ENCODE measurements around the gene LCN12.
A peak's percentile ranks its signal among the peaks of the same experiment; 100 is the strongest.

Gene LCN12

DNA sequence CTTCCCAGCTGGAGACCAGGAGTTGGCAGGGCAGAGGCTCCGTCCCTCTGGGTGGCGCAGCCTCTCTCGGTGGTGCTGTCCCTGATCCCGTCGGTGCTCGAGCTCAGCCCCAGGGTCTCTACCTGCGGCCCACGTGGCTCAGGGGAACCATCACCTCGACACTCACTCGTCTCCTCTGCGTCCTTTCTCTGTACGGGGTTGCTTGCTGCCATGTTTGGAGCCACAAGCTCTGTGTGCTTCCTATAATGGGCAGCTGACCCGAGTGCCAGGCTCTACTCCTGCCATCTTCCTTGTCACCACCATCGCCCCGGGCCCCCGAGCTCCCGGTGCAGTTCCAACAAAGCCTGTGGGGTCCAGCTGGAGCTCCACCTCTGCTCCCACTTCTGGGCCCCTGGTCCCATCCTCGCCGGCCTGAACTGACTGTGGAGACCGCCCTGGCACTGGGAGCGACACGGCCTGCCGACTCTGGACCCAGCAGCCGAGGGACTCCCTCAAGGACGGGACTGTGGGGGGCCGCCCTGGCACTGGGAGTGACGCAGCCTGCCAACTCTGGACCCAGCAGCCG lies 12.6 kb upstream of the LCN12 start:
- H3K36me3 Mint-ChIP-seq (ENCODE audit: low read depth), result peaks cover 23% of the 10 kb centered on the region
- H3K27me3 Mint-ChIP-seq, result no peaks in the 10 kb centered on the region
- H3K27ac Mint-ChIP-seq, result no peak overlapping the region
- peaks cover 6% of the 10 kb centered on the region for H3K4me1 Mint-ChIP-seq (ENCODE audit: low read depth)
- H3K9me3 Mint-ChIP-seq, result no peaks in the 10 kb centered on the region
- H3K4me3 Mint-ChIP-seq, result no peak overlapping the region

DNA sequence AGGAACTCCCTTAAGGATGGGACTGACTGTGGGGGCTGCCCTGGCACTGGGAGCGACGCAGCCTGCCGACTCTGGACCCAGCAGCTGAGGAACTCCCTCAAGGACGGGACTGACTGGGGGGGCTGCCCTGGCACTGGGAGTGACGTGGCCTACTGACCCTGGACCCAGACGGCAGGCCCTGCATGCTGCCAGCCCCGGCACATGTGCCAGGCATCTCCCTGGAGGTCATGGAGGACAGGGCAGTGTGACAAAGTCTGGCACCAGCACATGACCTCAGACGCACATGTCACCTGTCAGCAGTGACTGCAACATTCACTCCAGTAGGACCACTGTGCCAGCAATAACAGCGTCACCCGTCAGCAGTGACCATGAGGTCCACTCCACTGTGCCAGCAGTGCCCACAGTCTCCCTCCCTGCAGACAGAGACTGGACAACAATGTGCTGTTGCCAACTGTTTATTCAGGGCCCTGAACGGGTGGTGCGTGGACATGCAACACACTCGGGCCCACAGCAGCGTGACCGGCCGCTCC lies 12.0 kb upstream of the LCN12 start:
- H3K27ac Mint-ChIP-seq, result no peak overlapping the region
- peaks cover 9% of the 10 kb centered on the region for H3K4me1 Mint-ChIP-seq (ENCODE audit: low read depth)
- peaks cover 23% of the 10 kb centered on the region for H3K36me3 Mint-ChIP-seq (ENCODE audit: low read depth)
- no peaks in the 10 kb centered on the region for H3K9me3 Mint-ChIP-seq
- no peak overlapping the region for H3K4me3 Mint-ChIP-seq
- no peaks in the 10 kb centered on the region for H3K27me3 Mint-ChIP-seq

DNA sequence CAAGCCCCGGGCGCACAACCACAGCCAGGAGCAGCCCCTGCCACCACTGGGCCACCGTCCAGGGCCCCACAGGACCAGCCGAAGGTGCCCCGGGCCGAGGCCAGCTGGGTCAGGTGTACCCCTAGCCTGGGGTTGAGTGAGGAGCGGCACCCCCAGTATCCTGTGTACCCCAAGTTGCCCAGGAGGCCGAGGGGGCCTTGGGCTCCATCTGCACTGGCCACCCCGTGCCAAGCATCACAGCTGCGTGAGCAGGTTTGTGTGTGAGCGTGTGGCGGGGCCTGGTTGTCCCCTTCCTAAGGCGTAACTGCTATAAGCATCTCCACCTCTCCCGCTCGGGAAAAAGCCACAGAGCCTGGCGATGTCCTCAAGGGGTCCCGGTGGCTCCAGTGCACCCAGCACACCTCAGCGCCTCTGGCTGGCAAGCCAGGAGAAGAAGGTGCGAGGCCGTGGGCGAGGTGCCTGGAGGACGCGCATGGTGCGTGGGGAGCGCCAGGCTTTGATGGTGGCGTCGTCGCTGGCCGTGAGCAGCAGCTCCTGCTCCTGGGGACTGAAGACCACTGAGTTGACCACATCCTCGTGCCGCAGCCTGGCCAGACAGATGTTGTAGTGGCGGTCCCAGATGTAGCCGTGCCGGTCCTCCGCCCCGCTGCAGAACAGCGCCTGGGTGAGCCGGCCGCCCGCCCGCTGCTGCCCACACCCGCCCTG lies 11.4 kb upstream of the LCN12 start:
- no peaks in the 10 kb centered on the region for H3K27me3 Mint-ChIP-seq
- no peak overlapping the region for H3K4me3 Mint-ChIP-seq
- peaks cover 23% of the 10 kb centered on the region for H3K36me3 Mint-ChIP-seq (ENCODE audit: low read depth)
- H3K27ac Mint-ChIP-seq, result no peak overlapping the region
- peaks cover 9% of the 10 kb centered on the region for H3K4me1 Mint-ChIP-seq (ENCODE audit: low read depth)
- no peaks in the 10 kb centered on the region for H3K9me3 Mint-ChIP-seq

DNA sequence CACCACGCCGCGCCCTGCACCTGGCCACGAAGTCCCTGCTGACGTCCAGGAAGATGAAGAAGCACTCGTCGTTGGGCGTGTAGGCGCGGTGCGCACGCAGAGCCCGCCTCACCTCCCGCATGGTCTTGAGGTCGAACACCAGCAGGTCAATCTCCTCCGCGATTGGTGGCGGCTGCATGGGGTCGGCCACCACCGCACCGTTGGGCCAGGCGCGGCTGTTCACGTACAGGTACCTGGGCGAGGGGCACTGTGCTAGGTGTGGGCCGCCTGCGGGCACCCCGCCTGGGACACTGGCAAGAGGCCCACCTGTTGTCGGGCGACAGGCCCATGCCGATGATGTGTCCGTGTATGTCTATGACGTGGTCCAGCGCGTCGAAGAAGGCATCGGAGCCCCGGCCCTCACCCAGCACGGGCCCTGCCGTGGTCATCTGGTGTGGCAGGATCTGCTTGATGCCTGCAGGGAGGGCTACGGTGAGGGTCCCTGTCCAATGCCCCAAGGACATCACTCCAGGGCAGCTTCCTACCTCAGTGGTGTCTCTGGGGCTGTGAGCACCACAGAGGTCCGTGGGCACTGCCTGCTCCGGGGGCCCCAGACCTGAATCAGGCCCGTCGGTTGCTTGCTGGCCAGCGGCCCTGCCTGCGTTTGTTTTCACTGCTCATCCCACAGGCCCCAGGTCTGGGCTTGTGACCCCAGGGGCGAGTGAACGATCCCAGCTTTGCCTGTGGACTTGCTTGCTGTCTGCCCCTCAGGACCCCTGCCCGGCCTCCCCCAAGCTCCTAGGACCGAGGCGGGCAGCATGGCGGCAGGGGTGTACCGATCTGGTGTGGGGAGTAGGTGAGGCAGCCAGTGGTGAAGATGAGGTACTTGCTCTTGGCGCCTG lies 10.6 kb upstream of the LCN12 start:
- H3K27ac Mint-ChIP-seq, result no peak overlapping the region
- H3K4me1 Mint-ChIP-seq (ENCODE audit: low read depth), result peaks cover 9% of the 10 kb centered on the region
- no peaks in the 10 kb centered on the region for H3K27me3 Mint-ChIP-seq
- H3K36me3 Mint-ChIP-seq (ENCODE audit: low read depth), result peaks cover 23% of the 10 kb centered on the region
- H3K4me3 Mint-ChIP-seq, result no peak overlapping the region
- no peaks in the 10 kb centered on the region for H3K9me3 Mint-ChIP-seq

DNA sequence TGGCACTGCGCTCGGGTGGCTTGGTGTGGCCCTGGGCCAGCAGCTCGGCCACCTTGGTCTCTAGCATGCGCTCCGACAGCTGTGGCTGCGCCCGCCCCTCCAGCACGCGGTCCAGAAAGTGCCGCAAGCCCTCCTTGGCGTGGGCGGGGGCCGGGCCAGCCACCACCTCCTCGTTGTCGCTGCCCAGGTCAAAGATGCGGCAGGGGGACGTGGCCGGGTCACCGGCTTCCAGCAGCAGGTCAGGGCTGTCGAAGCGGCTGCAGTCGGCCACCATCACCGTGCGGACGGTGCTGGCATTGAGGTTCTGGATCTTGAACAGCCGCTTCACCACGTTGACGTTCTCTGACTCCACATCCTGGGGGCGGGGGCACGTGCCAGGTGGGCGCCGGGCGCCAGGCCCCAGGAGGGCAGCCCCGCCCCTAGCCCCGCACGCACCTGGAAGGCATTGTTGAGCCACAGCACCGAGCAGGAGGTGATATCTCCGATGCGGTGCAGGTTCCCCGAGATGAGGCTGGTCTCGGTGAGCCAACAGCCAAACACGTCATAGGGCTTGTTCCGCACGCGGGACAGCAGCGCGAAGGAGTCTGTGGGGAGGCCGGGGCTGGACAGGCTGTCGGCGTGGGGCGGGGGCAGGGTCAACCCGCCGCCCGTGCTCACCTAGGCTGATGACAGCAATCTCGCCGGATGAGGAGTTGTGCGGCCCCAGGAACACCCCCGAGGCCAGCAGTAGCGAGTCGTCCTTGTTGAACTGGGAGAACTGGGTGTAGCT lies 9.8 kb upstream of the LCN12 start:
- Mint-ChIP-seq H3K36me3 (ENCODE audit: low read depth) (peaks cover 21% of the 10 kb centered on the region), H3K9me3 (no peaks in the 10 kb centered on the region), H3K27ac (no peak overlapping the region), H3K4me3 (peak overlapping the region; percentile 20), H3K27me3 (no peaks in the 10 kb centered on the region), H3K4me1 (ENCODE audit: low read depth) (peaks cover 9% of the 10 kb centered on the region)

DNA sequence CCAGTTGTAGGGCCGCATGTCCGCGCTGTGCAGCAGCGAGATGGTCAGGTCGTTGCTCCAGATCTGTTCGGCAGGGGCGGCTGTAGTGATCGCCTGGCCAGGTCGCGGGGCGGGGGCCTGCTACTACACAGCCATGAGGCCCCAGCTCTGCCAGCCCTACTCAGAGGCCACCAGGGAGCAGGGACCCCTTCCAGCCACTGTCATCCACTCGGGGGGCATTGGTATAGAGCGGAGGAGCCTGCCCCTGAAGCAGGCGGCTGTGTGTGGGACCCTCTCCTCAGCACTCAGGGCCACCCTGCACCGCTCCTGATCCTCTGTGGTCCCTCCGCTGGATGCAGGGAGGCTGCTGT lies 9.2 kb upstream of the LCN12 start:
- peaks cover 19% of the 10 kb centered on the region for H3K36me3 Mint-ChIP-seq (ENCODE audit: low read depth)
- peaks cover 9% of the 10 kb centered on the region for H3K4me1 Mint-ChIP-seq (ENCODE audit: low read depth)
- peak overlapping the region; percentile 20 for H3K4me3 Mint-ChIP-seq
- H3K27ac Mint-ChIP-seq, result no peak overlapping the region
- no peaks in the 10 kb centered on the region for H3K27me3 Mint-ChIP-seq
- H3K9me3 Mint-ChIP-seq, result no peaks in the 10 kb centered on the region

DNA sequence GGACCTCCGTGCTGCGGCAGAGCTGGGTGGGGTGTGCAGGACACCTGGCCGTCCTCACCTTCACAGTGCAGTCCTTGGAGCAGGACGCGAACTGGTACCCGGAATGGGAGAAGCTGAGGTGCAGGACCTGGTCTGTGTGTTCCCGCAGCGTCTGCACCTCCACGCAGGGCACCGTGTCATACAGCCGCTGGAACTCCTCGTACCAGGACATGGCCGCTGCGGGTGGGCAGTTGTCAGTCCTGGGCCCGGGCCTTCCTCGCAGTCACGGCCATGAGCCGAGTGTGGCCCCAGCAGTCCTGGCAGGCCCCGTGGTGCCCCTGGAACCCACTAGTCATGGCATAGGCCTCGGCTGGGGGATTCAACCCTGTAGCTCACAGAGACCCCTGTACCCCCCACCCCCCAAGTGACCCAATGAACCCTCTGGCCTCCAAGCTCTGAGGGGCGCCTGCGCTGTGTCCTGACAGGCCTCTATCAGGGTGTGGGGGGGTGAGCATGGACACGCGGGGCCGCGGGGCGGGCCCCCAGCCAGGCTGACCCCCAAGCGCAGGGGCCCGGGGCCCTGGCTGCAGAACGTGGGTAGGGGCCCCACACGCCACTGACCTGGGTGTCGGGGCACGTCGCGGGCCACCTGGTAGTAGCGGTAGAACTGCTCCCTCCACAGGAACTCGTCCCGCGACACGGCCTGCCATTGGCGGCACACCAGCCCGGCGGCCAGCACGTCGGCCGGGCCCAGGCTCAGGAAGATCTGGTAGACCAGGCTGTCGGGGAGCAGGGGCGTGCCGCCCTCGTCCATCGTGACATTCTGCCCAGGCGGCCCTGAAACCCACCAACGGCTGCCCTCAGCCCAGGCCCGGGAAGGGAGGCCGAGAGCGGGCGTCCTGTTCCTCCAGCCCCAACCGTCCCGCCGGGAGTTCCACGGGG lies 8.5 kb upstream of the LCN12 start:
- no peaks in the 10 kb centered on the region for H3K27me3 Mint-ChIP-seq
- peaks cover 9% of the 10 kb centered on the region for H3K4me1 Mint-ChIP-seq (ENCODE audit: low read depth)

DNA sequence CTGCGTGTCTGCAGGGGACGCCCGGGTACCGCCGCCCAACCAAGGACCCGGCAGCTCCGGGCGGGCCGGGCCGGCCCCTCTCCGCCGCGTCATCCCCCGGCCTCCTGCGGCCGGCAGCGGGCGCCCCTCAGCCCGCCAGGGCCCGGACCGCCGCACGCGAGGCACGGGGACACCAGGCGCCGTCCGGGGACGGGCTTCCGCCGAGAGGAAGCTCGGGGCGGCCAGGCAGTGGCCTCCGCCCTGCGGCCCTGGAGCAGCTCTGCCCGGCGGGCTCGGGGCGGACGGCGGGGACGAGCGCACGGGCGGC lies 7.9 kb upstream of the LCN12 start:
- peaks cover 9% of the 10 kb centered on the region for H3K4me1 Mint-ChIP-seq (ENCODE audit: low read depth)

More for the DNA sequence above, 8.5 kb upstream of the LCN12 start:
- peaks cover 17% of the 10 kb centered on the region for H3K36me3 Mint-ChIP-seq (ENCODE audit: low read depth)
- H3K4me3 Mint-ChIP-seq, result peak overlapping the region; percentile 82
- H3K27ac Mint-ChIP-seq, result peak overlapping the region; percentile 80
- H3K9me3 Mint-ChIP-seq, result no peaks in the 10 kb centered on the region

DNA sequence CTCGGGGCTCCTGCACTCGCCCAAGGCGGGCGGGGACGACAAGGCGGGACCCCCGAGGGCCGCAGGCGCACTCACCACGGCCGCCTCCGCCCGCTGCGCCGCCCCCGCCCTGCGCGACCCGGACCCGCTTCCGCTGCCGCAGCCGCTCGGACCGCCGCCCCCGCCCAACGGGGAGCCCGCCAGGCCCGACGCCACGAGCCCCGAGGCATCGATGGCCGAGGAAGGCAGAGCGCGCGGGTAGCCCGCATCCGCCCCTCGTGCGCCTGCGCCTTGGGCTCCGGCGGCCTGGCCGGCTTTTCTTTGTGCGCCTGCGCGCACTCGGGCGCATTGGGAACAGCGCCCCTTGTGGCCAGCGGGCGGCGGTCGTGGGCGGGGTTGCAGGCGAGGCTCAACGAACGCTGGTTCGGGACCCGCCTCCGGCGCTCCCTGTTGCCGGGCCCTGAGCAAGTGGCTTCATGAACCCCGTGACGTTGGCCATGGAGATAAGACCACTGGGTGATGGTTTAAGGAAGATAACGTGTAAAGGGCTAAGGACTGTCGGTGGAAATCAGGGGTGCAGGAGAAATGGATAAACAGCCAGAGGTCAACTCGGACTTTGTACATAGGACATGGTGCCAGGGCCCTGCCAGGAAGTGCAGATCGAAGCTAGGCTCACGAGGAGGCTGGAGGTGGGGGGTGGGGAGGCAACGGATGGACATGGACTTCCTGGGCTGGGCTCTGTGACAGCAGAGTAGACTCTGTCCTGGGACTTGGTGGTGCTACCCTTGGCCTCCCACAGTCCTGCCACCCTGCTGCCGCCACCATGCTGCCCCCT lies 7.3 kb upstream of the LCN12 start, which contains the start of the genes C8G and FBXW5:
C8G (plus strand) TSS at position 725 of the 814 bp plus-strand sequence; CDS start at position 803, 78 bp downstream.
FBXW5 (minus strand) TSS at position 220 of the 814 bp plus-strand sequence. CDS start 655 bp downstream, outside the sequence.
- Mint-ChIP-seq H3K27me3 (no peaks in the 10 kb centered on the region), H3K4me1 (ENCODE audit: low read depth) (peaks cover 9% of the 10 kb centered on the region), H3K36me3 (ENCODE audit: low read depth) (peaks cover 9% of the 10 kb centered on the region), H3K4me3 (peak within 1 kb of the TSS; percentile 82), H3K27ac (peak within 1 kb of the TSS; percentile 80), H3K9me3 (no peaks in the 10 kb centered on the region)

More for the DNA sequence above, 7.9 kb upstream of the LCN12 start:
- no peaks in the 10 kb centered on the region for H3K27me3 Mint-ChIP-seq
- H3K4me3 Mint-ChIP-seq, result peak overlapping the region; percentile 82
- peaks cover 11% of the 10 kb centered on the region for H3K36me3 Mint-ChIP-seq (ENCODE audit: low read depth)
- no peaks in the 10 kb centered on the region for H3K9me3 Mint-ChIP-seq
- peak overlapping the region; percentile 80 for H3K27ac Mint-ChIP-seq

DNA sequence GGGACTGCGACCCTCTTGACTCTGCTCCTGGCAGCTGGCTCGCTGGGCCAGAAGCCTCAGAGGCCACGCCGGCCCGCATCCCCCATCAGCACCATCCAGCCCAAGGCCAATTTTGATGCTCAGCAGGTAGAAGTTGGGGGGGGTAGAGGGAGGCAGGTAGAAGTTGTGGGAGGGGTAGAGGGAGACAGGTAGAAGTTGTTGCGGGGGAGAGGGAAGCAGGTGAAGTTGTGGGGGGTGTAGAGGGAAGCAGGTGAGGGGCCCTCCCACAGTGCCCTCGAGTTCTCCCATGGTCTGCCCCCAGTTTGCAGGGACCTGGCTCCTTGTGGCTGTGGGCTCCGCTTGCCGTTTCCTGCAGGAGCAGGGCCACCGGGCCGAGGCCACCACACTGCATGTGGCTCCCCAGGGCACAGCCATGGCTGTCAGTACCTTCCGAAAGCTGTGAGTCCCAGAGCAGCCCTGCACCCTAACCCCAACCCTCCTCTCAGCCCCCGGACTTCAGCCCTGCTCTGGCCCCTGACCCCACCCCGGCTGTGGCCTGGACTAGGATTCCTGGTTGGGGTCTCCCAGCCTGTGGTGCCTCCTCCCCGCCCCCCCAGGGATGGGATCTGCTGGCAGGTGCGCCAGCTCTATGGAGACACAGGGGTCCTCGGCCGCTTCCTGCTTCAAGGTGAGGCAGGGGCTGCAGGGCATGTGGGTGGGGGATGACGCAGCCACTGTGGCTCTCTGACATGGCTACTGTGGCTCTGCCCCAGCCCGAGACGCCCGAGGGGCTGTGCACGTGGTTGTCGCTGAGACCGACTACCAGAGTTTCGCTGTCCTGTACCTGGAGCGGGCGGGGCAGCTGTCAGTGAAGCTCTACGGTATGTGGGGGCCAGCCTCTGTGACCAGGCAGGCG lies 6.5 kb upstream of the LCN12 start:
- H3K27me3 Mint-ChIP-seq, result no peaks in the 10 kb centered on the region
- no peak overlapping the region for H3K4me3 Mint-ChIP-seq
- no peaks in the 10 kb centered on the region for H3K9me3 Mint-ChIP-seq
- H3K4me1 Mint-ChIP-seq (ENCODE audit: low read depth), result peaks cover 13% of the 10 kb centered on the region
- H3K27ac Mint-ChIP-seq, result no peak overlapping the region
- H3K36me3 Mint-ChIP-seq (ENCODE audit: low read depth), result peaks cover 9% of the 10 kb centered on the region

DNA sequence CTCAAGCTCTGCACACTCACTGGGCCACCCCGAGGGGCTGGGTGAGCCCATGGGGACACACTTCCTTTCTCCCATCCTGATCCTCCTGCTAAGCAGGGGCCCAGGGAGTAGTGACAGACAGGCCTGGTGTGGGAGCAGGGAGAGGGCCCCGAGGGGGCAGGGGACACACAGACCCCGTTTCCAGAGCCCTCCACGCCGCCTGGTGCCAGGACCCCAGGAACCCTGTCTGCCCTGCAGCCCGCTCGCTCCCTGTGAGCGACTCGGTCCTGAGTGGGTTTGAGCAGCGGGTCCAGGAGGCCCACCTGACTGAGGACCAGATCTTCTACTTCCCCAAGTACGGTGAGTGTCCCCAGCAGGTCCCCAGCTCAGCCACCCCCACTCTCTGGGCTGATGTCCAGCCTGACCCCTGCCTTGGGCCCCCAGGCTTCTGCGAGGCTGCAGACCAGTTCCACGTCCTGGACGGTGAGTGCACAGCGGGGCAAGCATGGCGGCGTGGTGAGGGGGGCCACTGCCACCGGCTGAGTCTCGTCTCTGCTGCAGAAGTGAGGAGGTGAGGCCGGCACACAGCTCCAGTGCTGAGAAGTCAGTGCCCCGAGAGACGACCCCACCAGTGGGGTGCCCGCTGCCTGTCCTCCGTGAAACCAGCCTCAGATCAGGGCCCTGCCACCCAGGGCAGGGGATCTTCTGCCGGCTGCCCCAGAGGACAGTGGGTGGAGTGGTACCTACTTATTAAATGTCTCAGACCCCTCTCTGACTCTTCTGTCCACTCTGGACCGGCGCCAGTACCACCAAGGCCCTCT lies 5.6 kb upstream of the LCN12 start:
- H3K27ac Mint-ChIP-seq, result no peak overlapping the region
- no peaks in the 10 kb centered on the region for H3K9me3 Mint-ChIP-seq
- peaks cover 5% of the 10 kb centered on the region for H3K36me3 Mint-ChIP-seq (ENCODE audit: low read depth)

More for the DNA sequence above, 5.6 kb upstream of the LCN12 start:
- H3K4me3 Mint-ChIP-seq, result no peak overlapping the region
- no peaks in the 10 kb centered on the region for H3K27me3 Mint-ChIP-seq
- peaks cover 13% of the 10 kb centered on the region for H3K4me1 Mint-ChIP-seq (ENCODE audit: low read depth)

Data from stimulated activated naive CD8-positive, alpha-beta T cell treated with anti-CD3 and anti-CD28 coated beads, Interleukin-15, Interleukin-2, amounts not matched to agents 100 ng/mL and 50 ng/mL, for 24 hours (primary cell).